ENCODE data around the gene ZNF385B.

Gene ZNF385B

GRCh38 chr2:179410552-179411356 lies 450.7 kb downstream of the ZNF385B start:
- peaks cover 9% of the 10 kb centered on the region for H3K4me1 Mint-ChIP-seq (ENCODE audit: low read depth)
- peaks cover 30% of the 10 kb centered on the region for H3K27me3 Mint-ChIP-seq
- no peak overlapping the region for H3K4me3 Mint-ChIP-seq
- H3K9me3 Mint-ChIP-seq = no peaks in the 10 kb centered on the region
- H3K36me3 Mint-ChIP-seq (ENCODE audit: low read depth) = no peaks in the 10 kb centered on the region
- H3K27ac Mint-ChIP-seq = no peak overlapping the region

- Mint-ChIP-seq H3K4me1 (ENCODE audit: low read depth) (no peaks in the 10 kb centered on the region), H3K27me3 (peaks cover 28% of the 10 kb centered on the region), H3K36me3 (ENCODE audit: low read depth) (no peaks in the 10 kb centered on the region)
Observed at GRCh38 chr2:179403624-179404023, 457.8 kb downstream of the ZNF385B start.

DNA sequence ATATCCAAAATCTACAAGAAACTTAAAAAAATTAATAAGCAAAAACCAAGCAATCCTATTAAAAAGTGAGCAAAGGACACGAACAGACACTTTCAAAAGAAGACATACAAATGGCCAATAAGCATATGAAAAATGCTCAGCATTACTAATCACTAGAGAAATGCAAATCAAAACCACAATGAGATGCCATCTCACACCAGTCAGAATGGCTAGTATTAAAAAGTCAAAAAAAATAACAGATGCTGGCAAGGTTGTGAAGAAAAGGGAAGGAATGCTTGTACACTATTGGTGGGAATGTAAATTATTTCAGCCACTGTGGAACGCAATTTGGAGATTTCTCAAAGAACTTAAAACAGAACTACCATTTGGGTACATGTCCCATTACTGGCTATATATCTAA lies 467.9 kb downstream of the ZNF385B start:
- H3K4me1 Mint-ChIP-seq (ENCODE audit: low read depth) = no peaks in the 10 kb centered on the region
- H3K36me3 Mint-ChIP-seq (ENCODE audit: low read depth) = no peaks in the 10 kb centered on the region
- H3K4me3 Mint-ChIP-seq = no peak overlapping the region
- no peaks in the 10 kb centered on the region for H3K9me3 Mint-ChIP-seq
- H3K27me3 Mint-ChIP-seq = no peaks in the 10 kb centered on the region
- H3K27ac Mint-ChIP-seq = no peak overlapping the region

More at GRCh38 chr2:179403624-179404023, 457.8 kb downstream of the ZNF385B start:
- Mint-ChIP-seq H3K4me3 (no peak overlapping the region), H3K9me3 (no peaks in the 10 kb centered on the region), H3K27ac (no peak overlapping the region)

All from stimulated activated naive CD8-positive, alpha-beta T cell treated with anti-CD3 and anti-CD28 coated beads, Interleukin-15, Interleukin-2, amounts not matched to agents 100 ng/mL and 50 ng/mL, for 24 hours (primary cell).